PC-9 (cell line): ENCODE measurements around the gene LRP8.

Experiments
- CTCF ChIP-seq: fragments of 200-600 bp; sonication (generic); conservative IDR thresholded peaks from 2 replicates; pipeline ENCODE4 v1.6.1; 2017; ENCODE audit warnings: mixed run types, antibody characterized with exemption, mild to moderate bottlenecking, moderate library complexity
- EZH2 ChIP-seq: fragments of 200-600 bp; sonication (generic); IDR thresholded peaks from 2 replicates; pipeline ENCODE4 v1.8.0; 2017; ENCODE audit warnings: antibody characterized with exemption, low read depth

- TF ChIP-seq CTCF: no peak
- no peak for TF ChIP-seq EZH2
Measured at GRCh38 chr1:53198241-53198651, 129.6 kb downstream of the LRP8 start.
